ENCODE results near the gene PER2. TPM values are rescaled to one million over a fixed set of nuclear protein-coding genes. Genes with fewer than 3 reads are reported as not detected.

Gene PER2
- total and polyA plus RNA-seq, 2 of the 13 experiments (the other 11 are each of a cell fraction or from before 2014, with no cell fraction given), result 5.1 to 9.4 TPM

DNA sequence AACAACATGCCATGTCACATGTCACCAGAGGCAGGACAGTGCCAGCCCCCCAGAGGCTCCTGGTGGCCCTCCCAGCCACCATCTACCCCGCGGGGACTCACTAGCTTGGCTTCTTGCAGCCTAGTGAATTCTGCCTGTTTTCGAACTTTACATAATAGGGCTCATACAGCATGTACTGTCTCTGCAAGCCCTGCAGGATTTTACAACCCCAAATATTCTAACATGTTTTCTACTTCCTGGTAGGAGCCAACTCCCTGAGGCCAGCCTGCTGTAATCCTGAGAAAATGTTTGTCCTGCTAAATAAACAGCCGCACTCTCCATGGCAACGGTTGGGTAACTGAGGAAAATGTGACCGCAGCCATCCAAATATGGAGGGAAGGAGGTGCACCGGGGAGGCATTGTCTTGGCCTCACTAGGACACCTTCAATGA is 2.7 kb downstream of the PER2 start (continued):
- TF ChIP-seq IRF1 (CRISPR knock-in tag; IDR thresholded peaks at IDR 0.05; ENCODE audit: low read depth) (no peak), ZBTB46 (CRISPR knock-in tag; IDR thresholded peaks at IDR 0.05; ENCODE audit: borderline replicate concordance) (no peak), JARID2 (CRISPR knock-in tag; IDR thresholded peaks at IDR 0.05; ENCODE audit: insufficient replicate concordance) (no peak), ZNF703 (CRISPR knock-in tag; IDR thresholded peaks at IDR 0.05; ENCODE audit: borderline replicate concordance) (no peak), HOXA7 (CRISPR knock-in tag; IDR thresholded peaks at IDR 0.05) (no peak), RELA (CRISPR knock-in tag; IDR thresholded peaks at IDR 0.05) (no peak), BRF2 (CRISPR knock-in tag; IDR thresholded peaks at IDR 0.05) (no peak), ZNF777 (CRISPR knock-in tag; IDR thresholded peaks at IDR 0.05) (peak; percentile 36; the same call in 1 of the 2 replicates), ZMAT5 (CRISPR knock-in tag; IDR thresholded peaks at IDR 0.05; ENCODE audit: borderline replicate concordance, low read depth) (no peak), ZC3H4 (CRISPR knock-in tag; IDR thresholded peaks at IDR 0.05; ENCODE audit: borderline replicate concordance) (no peak), POLR2AphosphoS2 (IDR thresholded peaks at IDR 0.05; ENCODE audit: low read depth, low read length) (peak; percentile 91; the same call in 1 of the 2 replicates), PCBP1 (IDR thresholded peaks at IDR 0.05; ENCODE audit: borderline replicate concordance, low read depth, low read length) (no peak), TEAD2 (CRISPR knock-in tag; IDR thresholded peaks at IDR 0.05) (no peak), ZNF597 (CRISPR knock-in tag; IDR thresholded peaks at IDR 0.05) (no peak), RFX1 (IDR thresholded peaks at IDR 0.05) (peak; percentile 94), ZNF24 (IDR thresholded peaks at IDR 0.05) (no peak)
- TF ChIP-seq, protein P1, sequence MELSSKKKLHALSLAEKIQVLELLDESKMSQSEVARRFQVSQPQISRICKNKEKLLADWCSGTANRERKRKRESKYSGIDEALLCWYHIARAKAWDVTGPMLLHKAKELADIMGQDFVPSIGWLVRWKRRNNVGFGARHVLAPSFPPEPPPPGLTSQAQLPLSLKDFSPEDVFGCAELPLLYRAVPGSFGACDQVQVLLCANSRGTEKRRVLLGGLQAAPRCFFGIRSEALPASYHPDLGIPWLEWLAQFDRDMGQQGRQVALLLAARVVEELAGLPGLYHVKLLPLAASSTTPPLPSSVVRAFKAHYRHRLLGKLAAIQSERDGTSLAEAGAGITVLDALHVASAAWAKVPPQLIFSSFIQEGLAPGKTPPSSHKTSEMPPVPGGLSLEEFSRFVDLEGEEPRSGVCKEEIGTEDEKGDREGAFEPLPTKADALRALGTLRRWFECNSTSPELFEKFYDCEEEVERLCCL (CRISPR knock-in tag; IDR thresholded peaks at IDR 0.05; ENCODE audit: borderline replicate concordance), result no peak
- TF ChIP-seq, protein P2, sequence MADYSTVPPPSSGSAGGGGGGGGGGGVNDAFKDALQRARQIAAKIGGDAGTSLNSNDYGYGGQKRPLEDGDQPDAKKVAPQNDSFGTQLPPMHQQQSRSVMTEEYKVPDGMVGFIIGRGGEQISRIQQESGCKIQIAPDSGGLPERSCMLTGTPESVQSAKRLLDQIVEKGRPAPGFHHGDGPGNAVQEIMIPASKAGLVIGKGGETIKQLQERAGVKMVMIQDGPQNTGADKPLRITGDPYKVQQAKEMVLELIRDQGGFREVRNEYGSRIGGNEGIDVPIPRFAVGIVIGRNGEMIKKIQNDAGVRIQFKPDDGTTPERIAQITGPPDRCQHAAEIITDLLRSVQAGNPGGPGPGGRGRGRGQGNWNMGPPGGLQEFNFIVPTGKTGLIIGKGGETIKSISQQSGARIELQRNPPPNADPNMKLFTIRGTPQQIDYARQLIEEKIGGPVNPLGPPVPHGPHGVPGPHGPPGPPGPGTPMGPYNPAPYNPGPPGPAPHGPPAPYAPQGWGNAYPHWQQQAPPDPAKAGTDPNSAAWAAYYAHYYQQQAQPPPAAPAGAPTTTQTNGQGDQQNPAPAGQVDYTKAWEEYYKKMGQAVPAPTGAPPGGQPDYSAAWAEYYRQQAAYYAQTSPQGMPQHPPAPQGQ (CRISPR knock-in tag; IDR thresholded peaks at IDR 0.05; ENCODE audit: borderline replicate concordance), result no peak
- TF ChIP-seq, protein P3, sequence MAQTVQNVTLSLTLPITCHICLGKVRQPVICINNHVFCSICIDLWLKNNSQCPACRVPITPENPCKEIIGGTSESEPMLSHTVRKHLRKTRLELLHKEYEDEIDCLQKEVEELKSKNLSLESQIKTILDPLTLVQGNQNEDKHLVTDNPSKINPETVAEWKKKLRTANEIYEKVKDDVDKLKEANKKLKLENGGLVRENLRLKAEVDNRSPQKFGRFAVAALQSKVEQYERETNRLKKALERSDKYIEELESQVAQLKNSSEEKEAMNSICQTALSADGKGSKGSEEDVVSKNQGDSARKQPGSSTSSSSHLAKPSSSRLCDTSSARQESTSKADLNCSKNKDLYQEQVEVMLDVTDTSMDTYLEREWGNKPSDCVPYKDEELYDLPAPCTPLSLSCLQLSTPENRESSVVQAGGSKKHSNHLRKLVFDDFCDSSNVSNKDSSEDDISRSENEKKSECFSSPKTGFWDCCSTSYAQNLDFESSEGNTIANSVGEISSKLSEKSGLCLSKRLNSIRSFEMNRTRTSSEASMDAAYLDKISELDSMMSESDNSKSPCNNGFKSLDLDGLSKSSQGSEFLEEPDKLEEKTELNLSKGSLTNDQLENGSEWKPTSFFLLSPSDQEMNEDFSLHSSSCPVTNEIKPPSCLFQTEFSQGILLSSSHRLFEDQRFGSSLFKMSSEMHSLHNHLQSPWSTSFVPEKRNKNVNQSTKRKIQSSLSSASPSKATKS (CRISPR knock-in tag; IDR thresholded peaks at IDR 0.05), result no peak
